ENCODE results near the gene VWA2. TPM values are rescaled to one million over a fixed set of nuclear protein-coding genes. Genes with fewer than 3 reads are reported as not detected.
"Not testable (repeated sequence)": the region's sequence is repeated elsewhere in the genome, so short reads cannot be mapped to it uniquely, and the experiment has no call there.

Gene VWA2
- total RNA-seq, 1 donor from 2014 or later, result 15.5 TPM

DNA sequence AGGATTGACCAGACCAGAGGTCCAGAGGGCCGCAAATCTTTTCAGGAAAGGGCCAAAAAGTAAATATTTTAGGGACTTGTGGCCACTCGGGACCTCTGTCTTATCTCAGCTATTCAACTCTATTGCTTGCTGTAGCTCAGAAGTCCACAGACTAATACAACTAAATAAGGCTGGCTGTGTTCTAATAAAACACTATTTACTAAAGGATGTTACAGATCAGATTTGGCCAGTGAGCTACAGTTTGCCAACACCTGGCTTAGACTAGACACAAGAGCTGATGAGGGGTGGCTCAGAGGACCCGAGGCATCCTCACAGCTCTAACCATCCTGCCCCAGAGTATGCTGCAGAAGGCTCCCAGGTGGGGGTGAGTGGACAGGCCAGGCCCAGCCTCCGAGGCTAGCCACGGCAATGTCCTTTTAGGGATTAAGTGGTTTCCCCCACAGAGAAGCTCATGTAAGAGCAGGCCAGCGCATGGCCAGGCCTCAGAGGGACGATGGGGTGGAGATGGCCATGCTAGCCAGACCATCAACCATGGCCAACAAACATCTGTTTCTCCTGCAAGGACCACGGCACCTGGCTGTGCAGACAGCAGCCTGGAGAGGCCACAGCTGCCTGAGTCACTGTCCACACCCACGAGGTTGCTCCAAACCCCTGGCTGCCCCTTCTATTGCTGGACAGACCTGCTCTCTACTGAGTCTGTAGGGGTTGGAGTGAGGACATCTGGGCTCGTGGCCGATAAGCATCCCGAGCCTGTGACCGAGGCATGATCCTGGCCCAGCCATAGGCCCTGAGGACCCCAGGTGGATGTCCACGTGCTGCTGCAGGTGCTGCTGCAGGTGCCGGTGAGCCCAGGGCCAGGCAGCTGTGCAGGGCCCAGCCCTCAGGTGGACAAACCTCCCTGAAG is 88.7 kb downstream of the VWA2 start:
- intact Hi-C loops (cut with DNase I), result no loop called here
- Histone ChIP-seq H3K27ac (no peak overlapping the region), H3K27me3 (no peaks in the 10 kb centered on the region), H3K36me3 (no peaks in the 10 kb centered on the region), H3K9me3 (no peaks in the 10 kb centered on the region), H3K4me3 (no peak overlapping the region), H3K4me1 (no peaks in the 10 kb centered on the region)
- TF ChIP-seq, protein P1, sequence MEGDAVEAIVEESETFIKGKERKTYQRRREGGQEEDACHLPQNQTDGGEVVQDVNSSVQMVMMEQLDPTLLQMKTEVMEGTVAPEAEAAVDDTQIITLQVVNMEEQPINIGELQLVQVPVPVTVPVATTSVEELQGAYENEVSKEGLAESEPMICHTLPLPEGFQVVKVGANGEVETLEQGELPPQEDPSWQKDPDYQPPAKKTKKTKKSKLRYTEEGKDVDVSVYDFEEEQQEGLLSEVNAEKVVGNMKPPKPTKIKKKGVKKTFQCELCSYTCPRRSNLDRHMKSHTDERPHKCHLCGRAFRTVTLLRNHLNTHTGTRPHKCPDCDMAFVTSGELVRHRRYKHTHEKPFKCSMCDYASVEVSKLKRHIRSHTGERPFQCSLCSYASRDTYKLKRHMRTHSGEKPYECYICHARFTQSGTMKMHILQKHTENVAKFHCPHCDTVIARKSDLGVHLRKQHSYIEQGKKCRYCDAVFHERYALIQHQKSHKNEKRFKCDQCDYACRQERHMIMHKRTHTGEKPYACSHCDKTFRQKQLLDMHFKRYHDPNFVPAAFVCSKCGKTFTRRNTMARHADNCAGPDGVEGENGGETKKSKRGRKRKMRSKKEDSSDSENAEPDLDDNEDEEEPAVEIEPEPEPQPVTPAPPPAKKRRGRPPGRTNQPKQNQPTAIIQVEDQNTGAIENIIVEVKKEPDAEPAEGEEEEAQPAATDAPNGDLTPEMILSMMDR (IDR thresholded peaks at IDR 0.05), result no peak
- ATAC-seq (no peak), DNase-seq (no peak)

DNA sequence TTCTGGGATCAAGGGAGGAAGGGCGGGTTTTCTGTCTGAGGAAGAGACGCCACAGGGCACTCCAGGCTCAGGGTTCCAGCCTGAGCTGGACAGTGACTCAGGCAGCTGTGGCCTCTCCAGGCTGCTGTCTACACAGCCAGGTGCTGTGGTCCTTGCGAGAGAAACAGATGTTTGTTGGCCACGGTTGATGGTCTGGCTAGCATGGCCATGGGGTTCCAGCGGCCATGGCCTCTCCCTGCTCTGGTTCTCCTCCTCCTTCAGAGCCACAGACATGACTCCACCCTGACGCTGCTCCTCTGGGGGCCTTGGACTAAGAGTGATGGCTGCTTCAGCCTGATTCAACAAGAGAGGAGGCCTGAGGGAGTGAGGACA is 89.4 kb downstream of the VWA2 start:
- H3K4me3 ChIP-seq, result no peak overlapping the region
- H3K4me1 ChIP-seq, result no peaks in the 10 kb centered on the region
- no peaks in the 10 kb centered on the region for H3K36me3 ChIP-seq
- intact Hi-C loops (cut with DNase I), result no loop called here
- TF ChIP-seq, protein P1 (IDR thresholded peaks at IDR 0.05), result no peak
- ATAC-seq, result no peak
- no peaks in the 10 kb centered on the region for H3K27me3 ChIP-seq
- no peaks in the 10 kb centered on the region for H3K9me3 ChIP-seq
- no peak overlapping the region for H3K27ac ChIP-seq
- DNase-seq, result no peak

DNA sequence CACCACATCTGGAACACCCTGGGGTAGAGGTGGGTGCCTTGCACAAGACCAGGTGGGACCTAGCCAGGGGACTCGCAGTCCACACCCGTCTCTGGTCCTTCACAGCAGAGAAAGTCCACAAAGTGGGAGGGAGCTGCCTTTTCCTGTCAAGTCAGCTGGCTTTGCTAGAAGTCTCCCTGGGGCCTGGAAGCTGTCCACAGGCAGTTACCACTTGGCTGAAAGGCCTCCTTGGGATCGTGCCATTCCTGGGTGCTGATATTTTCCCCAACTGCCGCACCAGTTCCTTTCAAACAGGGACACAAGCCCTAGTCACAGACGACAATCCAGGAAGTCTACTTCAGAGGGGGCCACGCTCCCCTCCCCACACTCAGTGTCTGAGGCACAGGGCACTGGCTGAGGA is 89.8 kb downstream of the VWA2 start:
- no peaks in the 10 kb centered on the region for H3K36me3 ChIP-seq
- TF ChIP-seq, protein P1 (IDR thresholded peaks at IDR 0.05), result no peak
- H3K4me1 ChIP-seq, result no peaks in the 10 kb centered on the region
- ATAC-seq (no peak), DNase-seq (no peak)
- H3K4me3 ChIP-seq, result no peak overlapping the region
- no peaks in the 10 kb centered on the region for H3K27me3 ChIP-seq
- intact Hi-C loops (cut with DNase I), result no loop called here
- no peaks in the 10 kb centered on the region for H3K9me3 ChIP-seq
- no peak overlapping the region for H3K27ac ChIP-seq

DNA sequence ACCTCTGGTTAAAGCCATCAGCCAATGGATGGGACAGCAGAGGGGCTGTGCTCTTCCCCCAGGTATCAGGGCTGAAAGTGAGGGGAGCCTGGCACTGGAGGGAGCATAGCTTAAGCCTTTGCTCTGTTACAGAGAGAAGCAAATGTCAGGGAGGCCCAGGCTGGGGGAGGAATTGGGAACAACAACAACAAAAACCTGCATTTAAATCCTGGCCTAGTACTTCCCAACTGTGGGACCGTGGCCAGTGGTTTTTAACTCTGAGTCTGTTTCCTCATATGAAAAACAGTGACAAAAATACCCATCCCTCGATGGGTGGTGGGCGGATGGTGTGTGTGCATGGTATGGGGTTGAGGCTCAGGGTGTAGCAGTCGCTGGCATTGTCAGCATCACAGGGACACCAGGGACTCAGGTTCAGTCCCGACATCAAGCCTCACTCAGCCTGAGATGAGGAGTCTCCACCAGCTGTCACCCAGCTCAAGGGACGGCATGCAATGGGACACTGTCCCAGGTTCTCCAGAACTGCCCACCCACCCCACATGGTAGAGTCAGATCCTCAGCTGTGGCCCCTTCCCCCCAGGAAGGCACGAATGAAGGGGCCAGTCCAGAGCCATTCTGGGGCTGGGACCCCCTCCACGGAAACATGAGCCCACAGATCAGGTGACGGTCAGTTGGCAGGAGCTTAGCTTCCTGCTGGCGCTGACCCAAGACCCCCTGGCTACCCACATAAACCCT is 90.7 kb downstream of the VWA2 start:
- ATAC-seq (no peak), DNase-seq (no peak)
- H3K4me1 ChIP-seq, result no peaks in the 10 kb centered on the region
- H3K36me3 ChIP-seq, result no peaks in the 10 kb centered on the region
- intact Hi-C loops (cut with DNase I), result no loop called here
- H3K9me3 ChIP-seq, result no peaks in the 10 kb centered on the region
- TF ChIP-seq, protein P1 (IDR thresholded peaks at IDR 0.05), result no peak
- H3K4me3 ChIP-seq, result no peak overlapping the region
- H3K27me3 ChIP-seq, result no peaks in the 10 kb centered on the region
- H3K27ac ChIP-seq, result no peak overlapping the region

- H3K9me3 ChIP-seq, result no peaks in the 10 kb centered on the region
- ATAC-seq, result no peak
- no peaks in the 10 kb centered on the region for H3K36me3 ChIP-seq
- intact Hi-C loops (cut with DNase I), result no loop called here
- TF ChIP-seq, protein P1 (IDR thresholded peaks at IDR 0.05), result no peak
- no peak overlapping the region for H3K27ac ChIP-seq
- no peak for DNase-seq
- no peak overlapping the region for H3K4me3 ChIP-seq
- no peaks in the 10 kb centered on the region for H3K4me1 ChIP-seq
- no peaks in the 10 kb centered on the region for H3K27me3 ChIP-seq
Measured at GRCh38 chr10:114332301-114333192, 93.5 kb downstream of the VWA2 start.

DNA sequence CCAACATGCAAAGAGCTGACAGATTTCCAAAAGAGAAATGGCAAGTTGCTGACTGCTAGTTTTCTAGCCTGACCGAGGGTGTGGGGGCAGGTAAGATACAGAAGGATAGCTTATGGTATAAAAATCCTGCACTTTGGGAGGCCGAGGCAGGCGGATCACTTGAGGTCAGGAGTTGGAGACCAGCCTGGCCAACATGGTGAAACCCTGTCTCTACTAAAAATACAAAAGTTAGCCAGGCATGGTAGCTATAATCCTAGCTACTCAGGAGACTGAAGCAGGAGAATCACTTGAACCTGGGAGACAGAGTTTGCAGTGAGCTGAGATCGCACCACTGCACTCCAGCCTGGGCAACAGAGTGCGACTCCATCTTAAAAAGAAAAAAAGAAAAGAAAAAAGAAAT is 94.4 kb downstream of the VWA2 start:
- ATAC-seq; intact Hi-C loops (cut with DNase I); H3K9me3 ChIP-seq: not testable (repeated sequence)

More for the DNA sequence above, 94.4 kb downstream of the VWA2 start:
- DNase-seq, H3K4me3 ChIP-seq, H3K36me3 ChIP-seq, H3K27me3 ChIP-seq, H3K27ac ChIP-seq, H3K4me1 ChIP-seq: not testable (repeated sequence)
